NCI-H748 treated with DMSO at 0.1 percent for 48 hours (cell line): ENCODE results near the gene FERMT3.

ENCODE experiments used
- DNase-seq: peaks from one replicate; lab custom pipeline; 2025; lab: John Stamatoyannopoulos, UW

Gene FERMT3

GRCh38 chr11:64220798-64221197 is 14.3 kb downstream of the FERMT3 start:
- no peak for DNase-seq

- no peak for DNase-seq
Observed at GRCh38 chr11:64222651-64223000, 16.1 kb downstream of the FERMT3 start.

- DNase-seq: no peak
Observed at GRCh38 chr11:64223001-64223651, 16.6 kb downstream of the FERMT3 start.

GRCh38 chr11:64224151-64224890 is 17.8 kb downstream of the FERMT3 start:
- no peak for DNase-seq

- DNase-seq: no peak
Observed at GRCh38 chr11:64224891-64225607, 18.5 kb downstream of the FERMT3 start.

- DNase-seq: peak; percentile 82
Observed at GRCh38 chr11:64225608-64226506, 19.3 kb downstream of the FERMT3 start, which contains the start of the genes NUDT22 and TRPT1. Gene NUDT22 (plus strand): TSS chr11:64226274. CDS start chr11:64226653, 379 bp downstream. Gene TRPT1 (minus strand): TSS chr11:64226186. CDS start chr11:64225860, 326 bp downstream.

- peak; percentile 36 for DNase-seq
Observed at GRCh38 chr11:64226507-64227051, 20.1 kb downstream of the FERMT3 start.

GRCh38 chr11:64227405-64227956 is 21.0 kb downstream of the FERMT3 start:
- no peak for DNase-seq

- DNase-seq: no peak
Observed at GRCh38 chr11:64229090-64229743, 22.7 kb downstream of the FERMT3 start.

GRCh38 chr11:64229744-64230170 is 23.2 kb downstream of the FERMT3 start:
- no peak for DNase-seq

GRCh38 chr11:64230171-64230984 is 23.9 kb downstream of the FERMT3 start, which contains the start of gene DNAJC4:
Gene DNAJC4 (plus strand): TSS chr11:64230548. CDS start chr11:64230855, 307 bp downstream.
- DNase-seq: peak; percentile 90

- DNase-seq: no peak
Observed at GRCh38 chr11:64230985-64231365, 24.5 kb downstream of the FERMT3 start.

GRCh38 chr11:64231546-64231945 is 25.0 kb downstream of the FERMT3 start:
- DNase-seq: no peak

- no peak for DNase-seq
Observed at GRCh38 chr11:64232182-64232966, 25.9 kb downstream of the FERMT3 start.

GRCh38 chr11:64232967-64233315 is 26.4 kb downstream of the FERMT3 start:
- no peak for DNase-seq

GRCh38 chr11:64233913-64234586 is 27.5 kb downstream of the FERMT3 start, which contains the start of gene VEGFB:
Gene VEGFB (plus strand): TSS chr11:64234584. CDS start chr11:64234834, 250 bp downstream.
- DNase-seq: no peak

GRCh38 chr11:64234647-64235379 is 28.3 kb downstream of the FERMT3 start:
- DNase-seq: no peak
